HK-2 (cell line): ENCODE results near the gene SLC6A20.

ENCODE experiments used
- DNase-seq: peaks from one replicate; pipeline ENCODE4 v3.0.0-alpha.2; 2018; ENCODE audit not compliant: unreplicated experiment

The SLC6A20 gene, protein sequence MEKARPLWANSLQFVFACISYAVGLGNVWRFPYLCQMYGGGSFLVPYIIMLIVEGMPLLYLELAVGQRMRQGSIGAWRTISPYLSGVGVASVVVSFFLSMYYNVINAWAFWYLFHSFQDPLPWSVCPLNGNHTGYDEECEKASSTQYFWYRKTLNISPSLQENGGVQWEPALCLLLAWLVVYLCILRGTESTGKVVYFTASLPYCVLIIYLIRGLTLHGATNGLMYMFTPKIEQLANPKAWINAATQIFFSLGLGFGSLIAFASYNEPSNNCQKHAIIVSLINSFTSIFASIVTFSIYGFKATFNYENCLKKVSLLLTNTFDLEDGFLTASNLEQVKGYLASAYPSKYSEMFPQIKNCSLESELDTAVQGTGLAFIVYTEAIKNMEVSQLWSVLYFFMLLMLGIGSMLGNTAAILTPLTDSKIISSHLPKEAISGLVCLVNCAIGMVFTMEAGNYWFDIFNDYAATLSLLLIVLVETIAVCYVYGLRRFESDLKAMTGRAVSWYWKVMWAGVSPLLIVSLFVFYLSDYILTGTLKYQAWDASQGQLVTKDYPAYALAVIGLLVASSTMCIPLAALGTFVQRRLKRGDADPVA

DNA sequence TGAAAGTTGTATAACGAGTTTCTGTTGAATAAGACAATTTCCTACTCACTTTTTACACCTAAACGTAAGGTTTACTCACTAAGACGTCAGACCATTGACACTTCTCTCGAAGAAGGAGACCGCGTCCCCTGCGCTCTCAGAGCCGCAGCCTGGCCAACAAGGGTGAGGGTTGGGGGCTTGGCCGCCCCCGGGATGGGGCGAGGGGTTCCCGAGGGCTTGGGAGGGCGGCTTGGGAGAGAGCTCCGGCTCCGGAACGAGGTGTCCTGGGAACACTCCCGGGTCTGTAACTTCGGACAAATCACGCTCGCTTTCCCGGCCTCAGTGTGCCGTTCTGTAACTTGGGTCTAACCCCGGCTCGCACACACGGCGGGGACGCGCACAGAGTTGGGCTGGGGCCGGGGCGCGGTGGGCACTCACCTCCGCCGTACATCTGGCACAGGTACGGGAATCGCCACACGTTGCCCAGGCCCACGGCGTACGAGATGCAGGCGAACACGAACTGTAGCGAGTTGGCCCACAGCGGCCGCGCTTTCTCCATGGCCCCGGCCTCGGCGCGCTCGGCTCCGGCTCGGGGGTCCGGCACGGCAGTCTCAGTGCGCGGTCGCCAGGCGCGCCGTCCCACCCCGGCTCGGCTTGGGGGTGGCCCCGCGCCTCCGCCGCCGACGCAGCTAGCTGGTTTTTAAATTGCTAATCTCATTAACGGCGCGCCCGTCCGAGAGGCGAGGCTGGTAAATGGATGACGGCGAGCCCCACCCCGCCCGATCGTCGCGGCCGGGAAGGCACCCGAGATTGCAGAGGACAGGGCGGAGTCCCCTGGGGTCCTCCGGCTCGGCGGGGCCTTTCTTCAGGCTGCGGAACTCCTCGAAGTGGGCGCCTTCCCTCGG, at the start of gene SLC6A20:
Gene SLC6A20 (minus strand): TSS at position 655 of the 884 bp plus-strand sequence. CDS start 117 bp downstream, at position 538.
- DNase-seq, result peak; percentile 22

DNA sequence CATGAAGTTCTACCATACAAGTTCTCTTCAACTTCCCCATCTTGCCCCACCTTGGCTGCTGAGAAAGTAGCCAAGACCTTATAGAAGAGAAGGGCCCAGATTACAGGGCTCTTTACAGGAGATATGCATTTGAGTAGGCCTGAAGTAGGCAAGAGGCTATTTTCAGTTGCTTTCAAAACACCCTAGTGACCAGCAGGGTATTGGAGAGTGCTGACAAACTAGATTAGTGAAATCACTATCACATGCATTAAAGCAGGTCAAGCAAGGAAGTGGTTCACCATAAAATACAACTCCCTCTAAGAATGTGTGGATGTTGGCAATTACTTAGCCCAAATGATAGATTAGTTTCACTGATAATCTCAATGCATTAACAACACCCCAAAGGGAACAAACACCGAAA, 48.3 kb upstream of the SLC6A20 start:
- DNase-seq, result no peak

DNA sequence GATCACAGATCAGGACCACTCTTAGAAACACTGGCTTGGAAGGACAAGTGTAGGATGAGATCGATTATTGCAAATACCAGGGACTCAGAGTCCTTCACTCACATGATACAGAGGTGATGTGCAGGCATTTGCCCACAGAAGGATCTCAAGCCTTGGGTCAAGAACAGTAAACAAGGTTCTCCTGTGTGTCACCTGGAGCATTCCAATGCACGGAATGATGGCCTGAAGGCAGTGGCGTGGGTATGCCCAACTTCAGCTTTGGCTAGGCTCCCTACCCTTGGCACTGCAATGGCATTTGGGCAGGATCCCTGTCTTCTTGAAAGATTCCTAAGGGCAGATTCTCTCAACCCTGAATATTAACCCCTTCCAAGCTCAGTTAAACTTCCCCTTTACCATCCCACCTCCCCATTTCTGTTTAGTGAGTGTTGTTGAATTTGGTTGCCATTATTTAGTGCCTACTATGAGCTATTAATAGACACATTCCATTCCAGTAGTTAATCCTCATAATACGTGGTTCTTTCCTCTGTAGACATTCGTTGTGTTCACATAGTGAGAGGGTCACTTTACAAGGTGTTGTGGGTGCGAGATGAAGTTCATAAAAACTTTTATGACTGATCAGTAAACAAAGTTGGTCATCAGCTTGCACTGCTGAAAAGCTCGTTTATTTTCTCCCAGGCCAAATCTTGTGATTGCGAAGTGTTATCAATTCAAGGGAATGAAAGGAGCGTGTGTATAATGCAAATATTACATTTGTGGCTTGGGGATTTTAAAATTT, 46.7 kb upstream of the SLC6A20 start:
- DNase-seq, result no peak

DNA sequence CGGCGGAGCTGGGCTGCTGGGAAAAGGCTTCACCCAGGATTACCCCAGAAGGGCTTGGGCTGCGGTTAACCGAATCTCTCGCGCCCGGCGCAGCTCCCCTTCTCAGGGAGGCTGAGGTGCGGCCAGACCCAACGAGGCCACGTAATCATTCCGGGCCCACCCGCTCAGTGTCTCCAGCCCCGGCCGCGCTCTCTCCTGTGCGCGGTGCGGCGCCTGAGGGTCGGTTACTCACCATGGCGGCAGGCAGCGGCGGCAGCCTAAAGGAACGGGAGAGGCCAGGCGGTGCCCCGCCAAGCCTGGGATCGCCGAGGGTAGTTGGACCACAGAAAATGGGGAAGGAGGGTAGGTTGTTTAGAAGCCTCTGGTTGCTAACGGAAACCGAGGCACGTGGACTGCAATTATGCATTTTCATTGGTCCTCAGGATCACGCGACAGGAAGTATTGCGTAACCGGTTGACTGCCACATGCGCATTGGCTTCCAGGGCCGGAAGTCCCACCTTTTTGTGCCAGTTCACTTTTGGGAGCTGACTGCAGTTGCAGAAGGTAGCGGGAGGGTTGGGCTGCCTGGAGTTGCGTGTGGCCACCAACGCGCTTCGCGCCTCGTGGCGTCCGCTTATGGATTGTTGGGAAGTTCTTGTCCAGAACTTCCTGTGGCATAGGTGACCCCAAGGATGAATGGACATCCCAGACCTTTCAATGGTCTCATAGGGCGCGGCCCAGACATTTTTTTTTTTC, 45.6 kb upstream of the SLC6A20 start, which contains the start of gene LZTFL1:
Gene LZTFL1 (minus strand): TSS at position 363 of the 735 bp plus-strand sequence. CDS start 128 bp downstream, at position 235.
- DNase-seq, result peak; percentile 85

DNA sequence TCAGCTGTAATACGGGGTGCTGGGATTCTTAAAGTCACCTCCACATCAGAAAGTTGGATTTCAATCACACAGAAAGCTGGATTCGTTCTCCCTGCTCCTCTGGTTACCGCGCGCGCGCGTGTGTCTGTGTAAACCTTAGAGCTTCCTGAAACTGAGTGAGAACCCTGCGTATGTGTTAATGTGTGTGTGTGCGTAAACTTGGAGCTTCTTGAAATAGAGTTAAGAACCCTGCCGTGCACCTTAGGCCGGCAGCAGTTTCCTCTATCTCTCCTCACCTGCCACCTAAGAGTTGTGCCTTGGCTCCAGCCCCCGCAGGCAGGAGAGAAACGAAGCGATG, 45.1 kb upstream of the SLC6A20 start:
- DNase-seq, result peak; percentile 9

DNA sequence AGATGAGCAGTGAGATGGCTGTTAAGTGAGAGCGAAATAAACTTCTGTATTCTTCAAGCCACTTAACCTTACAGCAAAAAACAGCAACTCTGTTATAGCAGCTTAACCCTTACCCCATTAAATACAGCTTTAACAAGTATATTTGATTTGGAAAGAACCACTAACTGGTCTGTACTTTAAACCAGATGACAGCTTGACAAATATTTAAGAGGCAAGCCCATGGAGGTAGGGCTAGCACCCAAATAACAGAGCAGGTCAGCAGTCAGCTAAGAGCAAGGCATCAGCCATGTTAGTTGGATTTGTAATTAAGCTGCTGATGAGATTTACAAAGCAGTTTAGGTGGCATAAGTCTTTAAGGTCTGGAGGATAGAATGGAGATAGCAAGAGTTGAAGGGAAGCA, 42.1 kb upstream of the SLC6A20 start:
- DNase-seq, result no peak

DNA sequence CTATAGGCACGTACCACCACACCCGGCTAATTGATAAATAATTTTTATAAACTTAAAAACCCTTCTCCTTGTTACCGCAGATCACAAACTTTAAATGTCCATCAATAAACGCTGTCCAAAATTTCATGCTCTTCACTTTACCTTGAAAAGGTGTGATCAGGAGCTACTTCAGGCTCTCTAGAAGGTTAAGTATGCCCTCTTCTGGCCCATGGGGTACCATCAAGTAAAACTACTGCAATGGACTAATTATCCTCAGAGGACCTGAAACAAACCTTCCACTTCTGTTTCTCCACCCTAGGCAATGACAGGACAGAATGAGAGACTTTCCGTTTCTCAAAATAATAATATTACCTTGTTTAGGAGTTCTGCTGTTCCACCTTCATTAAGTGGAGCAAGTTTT, 36.4 kb upstream of the SLC6A20 start:
- no peak for DNase-seq

DNA sequence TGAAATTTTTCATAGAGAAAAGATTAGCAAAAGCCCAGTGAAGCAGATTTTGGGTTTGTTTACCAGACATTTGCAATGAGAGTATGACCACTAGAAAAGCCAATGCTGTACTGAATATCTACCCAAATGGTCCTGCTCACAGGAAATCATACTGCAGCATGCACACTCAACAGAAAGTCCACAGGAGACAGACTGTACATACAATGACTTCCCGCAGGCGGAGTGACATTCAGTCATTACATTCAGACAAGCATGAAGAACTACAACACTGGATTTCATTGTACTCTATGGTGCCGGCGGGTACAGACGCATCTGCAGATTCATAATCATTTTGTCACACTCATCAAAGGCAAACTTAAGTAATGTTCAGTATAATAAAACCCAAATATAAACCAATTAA, 33.8 kb upstream of the SLC6A20 start:
- no peak for DNase-seq

DNA sequence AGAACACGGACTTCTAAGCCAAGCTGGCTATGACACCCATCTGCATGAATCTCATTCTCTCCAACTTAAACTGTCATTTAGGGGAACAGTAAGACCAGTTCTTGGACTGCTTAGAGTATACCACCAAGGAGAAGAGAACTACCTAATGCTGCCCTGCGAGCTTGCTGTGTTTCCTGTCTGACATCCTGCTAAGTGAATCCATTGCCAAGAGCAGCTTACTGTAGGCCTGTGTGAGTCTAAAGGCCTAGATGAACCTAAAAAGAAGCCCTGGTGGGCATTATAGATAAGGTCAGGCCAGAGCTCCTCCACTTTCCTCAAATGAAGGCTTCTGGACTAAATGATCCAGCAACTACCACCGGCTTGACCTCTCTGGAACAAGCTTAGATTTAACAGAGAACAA, 30.6 kb upstream of the SLC6A20 start:
- no peak for DNase-seq

DNA sequence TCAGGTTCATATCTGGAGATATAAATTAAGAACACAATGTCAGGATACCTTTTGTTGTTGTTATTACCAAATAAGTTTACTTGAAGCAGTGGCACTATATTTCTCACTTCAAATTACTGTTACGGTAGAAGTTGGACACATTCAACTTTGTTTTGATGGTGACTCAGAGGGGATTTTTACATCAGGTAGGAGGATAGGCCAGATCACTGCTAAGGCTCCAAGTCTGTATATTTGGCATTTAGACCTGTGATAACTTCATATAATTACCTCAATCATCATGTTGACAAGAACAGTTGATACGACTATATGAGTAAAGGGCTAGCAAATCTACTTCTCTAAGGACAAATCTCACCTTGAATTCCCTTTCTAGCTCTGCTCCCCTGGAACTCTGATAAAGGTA, 30.0 kb upstream of the SLC6A20 start:
- no peak for DNase-seq

DNA sequence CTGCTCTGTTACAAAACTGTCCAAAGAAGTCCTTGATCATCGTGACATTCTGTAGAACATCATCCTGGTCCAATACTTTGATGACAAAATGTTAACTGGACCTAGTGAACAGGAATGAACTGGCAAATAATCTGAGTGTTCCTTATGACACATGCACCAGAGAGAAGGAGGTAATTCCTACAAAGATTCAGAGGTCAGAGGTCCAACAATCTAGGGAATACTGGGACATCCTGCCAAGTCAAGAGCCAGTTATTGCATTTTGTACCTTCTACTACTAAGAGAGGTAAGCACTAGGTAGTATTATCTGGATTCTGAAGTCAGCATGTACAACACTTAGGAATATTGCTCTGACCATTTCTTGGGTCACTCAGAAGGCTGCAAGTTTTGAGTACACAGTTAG, 24.8 kb upstream of the SLC6A20 start:
- no peak for DNase-seq

DNA sequence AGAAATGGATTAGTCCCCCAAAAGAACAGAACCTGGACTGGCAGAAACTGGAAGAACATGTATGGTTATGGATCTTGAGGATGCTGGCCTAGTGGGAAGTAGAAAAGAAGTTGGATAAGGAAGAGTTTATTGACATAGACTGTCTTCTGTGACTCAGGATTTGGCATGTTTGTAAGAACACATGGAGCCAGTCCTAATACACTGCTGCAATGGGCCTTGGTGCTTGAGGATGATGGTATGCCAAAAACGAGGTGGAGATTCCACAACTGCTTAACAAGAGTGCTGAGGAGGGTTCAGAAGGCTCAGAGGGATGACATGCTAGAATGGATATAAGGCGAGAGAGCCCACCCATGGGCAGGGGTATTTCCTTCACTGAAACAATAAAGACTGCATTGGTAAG, 23.2 kb upstream of the SLC6A20 start:
- no peak for DNase-seq

DNA sequence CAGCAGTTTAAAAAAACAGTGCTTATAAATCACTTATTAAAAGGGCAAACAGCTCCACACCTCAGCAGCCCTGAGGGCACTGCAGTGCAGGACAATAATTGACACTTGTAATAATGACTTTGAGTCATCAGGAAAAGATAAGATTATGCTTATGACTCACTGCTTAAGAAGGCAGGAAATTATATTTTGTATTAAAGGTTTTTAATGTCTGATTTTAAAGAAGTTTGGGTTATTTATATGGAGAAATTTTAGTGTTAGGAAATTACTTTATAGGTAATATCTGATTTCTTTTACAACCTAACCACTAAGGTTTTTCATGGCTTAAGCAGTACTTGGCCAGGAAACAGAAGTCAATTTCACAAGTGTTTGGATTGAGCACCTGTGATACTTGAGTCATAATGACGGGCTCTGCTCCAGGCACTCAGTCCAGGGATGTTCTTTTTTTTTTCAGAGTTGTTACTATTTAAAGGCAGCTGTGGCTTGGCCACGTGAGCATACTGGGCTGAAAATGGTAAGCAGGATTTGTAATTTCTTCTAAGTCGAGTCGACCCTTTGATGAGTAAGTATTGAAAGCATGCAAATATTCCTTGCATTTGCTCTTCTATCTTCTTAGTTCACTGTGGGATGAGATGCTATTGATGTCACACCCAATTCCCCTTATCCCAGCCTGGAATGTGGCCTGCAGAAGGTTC, 21.6 kb upstream of the SLC6A20 start:
- DNase-seq, result peak; percentile 57

DNA sequence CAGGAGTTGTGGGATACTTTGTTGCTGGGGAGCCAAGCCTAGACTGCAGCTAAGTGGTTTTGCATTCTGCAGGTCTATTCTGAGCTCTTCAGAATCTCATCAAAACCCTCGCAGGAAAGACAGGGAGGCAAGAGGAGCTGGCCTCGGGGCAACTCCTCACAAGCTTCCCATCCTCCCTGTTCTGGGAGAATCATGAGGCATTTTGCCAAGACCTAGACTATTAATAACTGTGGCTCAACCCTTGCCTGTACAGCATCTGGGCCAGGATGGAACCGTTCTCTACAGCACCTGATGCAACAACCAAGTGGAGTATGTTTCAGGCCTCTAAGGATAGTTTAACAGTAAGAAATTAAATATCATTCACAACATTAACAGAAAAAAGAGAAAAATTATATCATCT, 20.2 kb upstream of the SLC6A20 start:
- DNase-seq, result no peak

DNA sequence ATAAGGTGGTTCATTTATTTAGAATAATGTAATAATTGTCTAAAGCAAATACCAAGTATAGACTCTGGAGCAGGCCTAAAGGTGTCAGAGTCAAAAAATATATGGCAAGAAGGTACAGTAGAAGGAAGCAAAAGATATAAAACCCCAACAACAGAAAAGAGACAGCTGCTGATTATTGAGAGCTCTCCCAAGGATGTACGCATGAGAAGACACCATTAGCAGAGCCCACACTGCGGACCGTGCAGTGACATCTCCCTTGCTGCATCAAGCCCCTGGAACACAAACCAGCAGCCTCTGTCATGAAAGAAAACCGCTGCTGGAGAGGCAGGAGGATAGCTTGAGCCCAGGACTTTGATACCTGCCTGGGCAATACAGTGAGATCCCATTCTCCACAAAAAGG, 18.0 kb upstream of the SLC6A20 start:
- no peak for DNase-seq

DNA sequence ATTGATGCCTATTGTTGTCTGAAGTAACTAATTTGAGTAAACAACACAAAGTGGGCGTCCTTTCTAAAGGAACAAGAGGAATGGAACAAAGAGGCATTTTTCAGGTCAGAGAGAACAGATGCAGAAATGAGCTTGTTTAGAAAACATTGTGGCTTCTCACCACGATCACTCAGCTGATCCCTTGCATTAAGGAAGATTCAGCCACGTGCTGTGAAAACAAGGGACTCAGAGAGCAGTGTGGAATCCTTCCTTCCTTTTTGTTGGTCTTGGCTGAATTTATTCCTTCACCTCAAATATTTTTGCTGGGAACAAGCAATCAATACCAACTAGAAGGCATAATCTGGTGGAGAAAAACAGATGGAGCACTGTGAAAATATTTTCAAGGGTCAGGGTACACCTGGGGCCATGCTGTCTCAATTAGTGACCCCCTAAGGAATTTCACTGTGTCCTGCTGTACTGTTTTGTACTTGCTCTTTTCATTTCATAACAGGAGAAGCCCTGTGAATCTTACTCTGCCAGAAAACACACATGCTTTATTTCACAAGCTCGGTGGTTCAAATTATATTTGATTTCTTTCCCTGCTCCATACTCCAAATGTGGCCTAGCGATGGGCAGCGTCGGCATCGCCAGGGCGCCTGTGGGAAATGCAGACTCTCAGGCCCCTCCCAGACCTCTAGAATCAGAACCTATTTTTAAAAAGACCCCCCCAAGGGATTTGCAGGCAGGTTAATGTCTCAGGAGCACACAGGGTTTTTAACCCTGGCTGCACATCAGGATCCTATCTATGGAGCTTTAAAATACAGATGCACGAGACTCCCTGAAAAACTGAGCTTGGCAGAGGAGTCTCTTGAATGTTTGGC, 11.6 kb upstream of the SLC6A20 start:
- no peak for DNase-seq

DNA sequence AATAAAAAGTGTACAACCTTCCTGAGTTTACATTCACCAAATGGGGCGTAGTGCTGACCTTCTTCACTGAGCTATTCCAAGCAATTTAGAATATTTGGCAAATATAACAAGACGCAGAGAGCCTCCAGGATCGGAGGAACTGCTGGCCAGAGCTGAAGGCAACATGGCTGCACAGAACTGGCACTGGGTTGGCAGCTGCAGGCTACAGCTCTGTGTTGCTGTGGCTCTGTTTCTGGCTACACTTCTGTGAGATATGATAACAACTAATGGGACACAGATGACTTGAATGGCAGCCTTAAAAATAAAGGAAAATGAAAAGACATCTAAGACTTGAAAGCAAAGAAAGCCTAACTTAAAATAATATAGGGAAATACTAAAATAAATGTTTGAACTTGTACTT, 10.8 kb upstream of the SLC6A20 start:
- no peak for DNase-seq

DNA sequence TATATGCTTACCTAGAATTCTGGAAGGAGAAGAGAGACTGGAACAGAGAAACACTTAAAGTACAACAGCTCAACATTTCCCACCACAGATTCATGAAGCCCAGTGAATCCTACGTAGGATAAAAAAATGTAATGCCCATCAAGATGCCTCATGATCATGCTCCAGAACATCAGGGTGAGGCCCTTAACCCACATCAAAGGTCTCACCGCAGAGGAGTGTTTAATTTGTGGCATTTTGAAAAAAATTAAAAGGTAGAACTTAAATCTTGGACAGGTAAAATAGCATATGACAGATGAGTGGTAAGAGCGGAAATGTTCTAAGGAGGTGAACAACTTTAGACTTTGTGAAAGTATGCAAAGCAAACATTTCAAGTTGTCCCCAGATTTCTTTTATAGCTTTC, 9.7 kb upstream of the SLC6A20 start:
- DNase-seq, result no peak

DNA sequence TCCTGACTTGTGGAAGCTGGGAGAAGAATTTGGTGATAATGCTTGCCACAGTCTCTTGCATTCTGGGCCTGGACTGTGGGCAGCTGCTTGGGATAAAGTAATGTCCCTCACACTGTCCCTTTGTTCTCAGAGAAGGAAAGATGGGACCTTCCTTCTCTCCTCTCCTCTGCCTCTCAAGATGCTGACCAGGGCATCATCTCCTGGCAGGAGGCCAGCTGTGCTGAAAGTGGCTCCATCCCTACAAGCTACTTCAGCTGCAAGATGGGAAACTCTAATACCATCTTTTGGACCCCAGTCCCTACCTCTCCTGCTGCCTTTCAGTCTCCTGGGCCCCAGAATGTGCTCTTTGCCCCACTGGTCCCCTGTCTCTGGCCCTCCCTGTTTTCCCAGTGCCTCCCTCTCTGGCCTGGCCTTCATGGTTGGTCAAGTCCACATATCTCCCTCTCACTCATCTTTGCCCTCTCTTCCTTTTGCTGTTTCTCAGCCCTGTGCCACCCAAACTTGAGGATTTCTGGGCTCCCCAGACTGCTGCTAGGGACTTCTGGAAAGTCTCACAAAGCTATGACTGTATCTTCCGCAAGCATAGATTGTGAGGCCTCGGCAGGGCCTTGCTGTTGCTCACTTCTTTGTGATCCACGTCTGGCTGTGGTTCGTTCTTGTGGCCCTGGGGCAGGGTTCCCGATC, 7.1 kb upstream of the SLC6A20 start:
- DNase-seq, result no peak
